HG03442 (cell line): ENCODE measurements around the gene PRKCZ.
"Not testable (repeated sequence)": the region's sequence is repeated elsewhere in the genome, so short reads cannot be mapped to it uniquely, and the experiment has no call there.

Experiments
- ATAC-seq: cut with Tn5 transposase; IDR thresholded peaks from one replicate; pipeline ENCODE4 v1.9.1; 2021; ENCODE audit warnings: mild to moderate bottlenecking, moderate library complexity; ENCODE audit not compliant: unreplicated experiment

Gene PRKCZ

DNA sequence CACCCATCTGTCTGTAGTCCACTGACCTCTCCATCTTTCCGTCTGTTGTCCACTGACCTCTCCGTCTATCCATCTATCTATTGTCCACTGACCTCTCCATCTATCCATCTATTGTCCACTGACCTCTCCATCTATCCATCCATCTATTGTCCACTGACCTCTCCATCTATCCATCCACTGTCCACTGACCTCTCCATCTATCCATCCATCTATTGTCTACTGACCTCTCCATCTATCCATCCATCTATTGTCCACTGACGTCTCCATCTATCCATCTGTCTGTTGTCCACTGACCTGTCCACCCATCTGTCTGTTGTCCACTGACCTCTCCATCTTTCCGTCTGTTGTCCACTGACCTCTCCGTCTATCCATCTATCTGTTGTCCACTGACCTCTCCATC lies 97.7 kb downstream of the PRKCZ start:
- not testable (repeated sequence) for ATAC-seq

DNA sequence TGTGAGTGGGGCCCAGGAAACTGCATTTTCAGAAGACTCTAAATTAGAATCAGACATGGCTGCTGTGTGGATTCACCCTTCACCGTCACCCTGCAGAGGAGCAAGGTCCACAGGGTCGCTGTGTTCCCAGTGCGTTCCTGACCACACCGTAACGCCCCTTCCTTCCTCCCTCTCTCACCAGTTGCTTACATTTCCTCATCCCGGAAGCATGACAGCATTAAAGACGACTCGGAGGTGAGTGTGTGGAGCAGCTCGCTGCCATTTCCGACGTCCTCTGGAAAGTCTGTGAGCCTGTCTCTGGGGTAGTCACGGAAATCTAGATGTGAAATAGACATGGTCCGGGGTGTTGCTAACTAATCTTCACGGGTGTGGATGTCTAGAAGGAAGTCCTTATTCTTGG lies 98.5 kb downstream of the PRKCZ start:
- ATAC-seq, result no peak

DNA sequence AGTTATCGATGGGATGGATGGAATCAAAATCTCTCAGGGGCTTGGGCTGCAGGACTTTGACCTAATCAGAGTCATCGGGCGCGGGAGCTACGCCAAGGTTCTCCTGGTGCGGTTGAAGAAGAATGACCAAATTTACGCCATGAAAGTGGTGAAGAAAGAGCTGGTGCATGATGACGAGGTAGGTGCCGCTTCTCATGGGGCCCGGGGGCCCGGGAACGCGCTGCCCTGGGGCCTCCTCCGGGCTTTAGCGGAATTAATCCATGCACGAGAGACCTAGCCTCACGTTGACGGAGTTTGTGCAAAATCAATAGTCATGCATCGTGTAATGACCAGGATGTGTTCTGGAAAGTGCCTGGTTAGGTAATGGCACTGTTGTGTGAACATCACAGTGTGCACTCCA lies 100.6 kb downstream of the PRKCZ start:
- ATAC-seq, result no peak

DNA sequence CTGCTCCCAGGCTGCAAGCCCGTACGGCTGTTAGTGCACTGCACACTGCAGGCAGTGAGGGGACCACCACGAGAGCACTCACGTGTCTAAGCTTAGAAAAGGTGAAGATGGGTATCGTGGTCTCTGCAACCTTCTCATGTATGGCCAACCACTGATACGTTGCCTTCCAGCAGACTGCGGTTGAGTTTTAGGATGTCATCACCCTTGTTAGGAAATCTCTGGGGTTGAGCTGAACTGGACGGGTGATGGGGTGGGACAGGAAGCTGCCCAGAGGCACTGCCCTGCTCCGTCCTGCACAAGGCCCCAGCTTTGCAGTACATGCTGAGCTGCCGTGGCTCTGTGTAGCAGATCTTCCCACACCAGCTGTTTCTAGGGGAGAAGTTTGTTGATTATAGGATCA lies 101.0 kb downstream of the PRKCZ start:
- no peak for ATAC-seq

DNA sequence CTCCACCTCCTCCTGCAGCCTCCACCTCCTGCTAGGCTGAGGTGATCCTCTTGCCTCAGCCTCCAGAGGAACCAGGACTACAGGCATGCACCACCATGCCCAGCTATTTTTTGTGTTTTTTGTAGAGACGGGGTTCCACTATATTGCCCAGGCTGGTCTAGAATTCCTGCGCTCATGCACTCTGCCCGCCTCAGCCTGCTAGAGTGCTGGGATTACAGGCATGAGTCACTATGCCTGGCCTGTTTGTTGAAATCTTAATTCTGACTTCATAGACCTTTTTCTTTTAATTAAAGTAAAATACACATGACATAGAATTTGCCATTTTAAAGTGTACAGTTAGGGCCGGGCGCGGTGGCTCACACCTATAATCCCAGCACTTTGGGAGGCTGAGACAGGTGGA lies 101.7 kb downstream of the PRKCZ start:
- ATAC-seq, result no peak

DNA sequence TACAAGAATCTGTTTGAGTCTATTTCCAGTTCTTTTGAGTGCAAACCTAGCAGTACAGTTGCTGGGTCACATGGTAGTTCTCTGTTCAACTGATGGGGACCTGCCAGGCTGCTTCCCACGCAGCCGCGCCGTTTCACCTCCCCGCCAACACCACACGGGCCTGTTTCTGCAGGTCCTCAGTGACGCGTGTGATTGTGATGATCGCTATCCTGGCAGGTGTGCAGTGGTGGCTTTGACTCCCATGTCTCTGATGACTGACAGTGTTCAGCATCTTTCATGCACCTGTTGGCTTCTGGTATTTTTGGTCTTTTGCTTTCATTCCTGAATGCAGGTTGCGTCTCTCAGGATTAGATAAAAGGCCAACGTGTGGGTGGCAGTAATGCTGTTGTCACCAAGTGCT lies 102.7 kb downstream of the PRKCZ start:
- ATAC-seq, result no peak

DNA sequence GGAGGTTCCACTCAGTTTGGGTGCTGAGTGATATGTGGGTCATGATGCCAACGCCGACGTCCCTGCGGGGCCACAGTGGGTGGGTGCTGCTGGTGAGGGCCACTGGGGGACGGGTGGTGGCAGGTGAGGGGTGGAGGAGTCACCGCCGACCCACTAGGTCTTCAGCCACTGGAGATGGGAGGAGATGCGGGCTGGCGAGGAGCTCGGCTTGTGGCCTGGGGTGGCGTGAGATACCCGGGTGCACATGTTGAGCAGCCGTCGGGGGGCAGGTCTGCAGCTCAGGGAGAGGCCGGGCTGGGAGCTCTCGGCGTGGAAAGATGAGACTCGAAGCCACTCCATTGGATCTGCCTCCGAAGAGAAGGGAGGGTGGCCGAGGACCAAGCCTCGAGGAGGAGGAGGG lies 103.8 kb downstream of the PRKCZ start:
- no peak for ATAC-seq

DNA sequence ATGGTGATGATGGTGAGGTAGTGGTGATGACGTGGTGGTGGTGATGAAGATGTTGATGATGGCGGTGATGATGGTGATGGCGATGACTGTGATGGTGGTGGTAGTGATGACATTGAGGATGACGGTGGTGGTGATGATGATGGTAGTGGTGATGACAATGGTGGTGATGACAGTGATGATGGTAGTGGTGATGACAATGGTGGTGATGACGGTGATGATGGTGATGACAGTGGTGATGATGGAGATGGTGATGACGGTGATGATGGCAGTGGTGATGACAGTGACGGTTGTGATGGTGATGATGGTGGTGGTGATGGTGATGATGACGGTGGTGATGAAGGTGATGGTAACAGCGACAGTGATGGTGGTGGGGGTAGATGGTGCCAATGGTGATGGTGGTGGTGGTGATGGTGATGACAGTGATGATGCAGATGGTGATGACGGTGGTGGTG lies 105.0 kb downstream of the PRKCZ start:
- ATAC-seq, result no peak

DNA sequence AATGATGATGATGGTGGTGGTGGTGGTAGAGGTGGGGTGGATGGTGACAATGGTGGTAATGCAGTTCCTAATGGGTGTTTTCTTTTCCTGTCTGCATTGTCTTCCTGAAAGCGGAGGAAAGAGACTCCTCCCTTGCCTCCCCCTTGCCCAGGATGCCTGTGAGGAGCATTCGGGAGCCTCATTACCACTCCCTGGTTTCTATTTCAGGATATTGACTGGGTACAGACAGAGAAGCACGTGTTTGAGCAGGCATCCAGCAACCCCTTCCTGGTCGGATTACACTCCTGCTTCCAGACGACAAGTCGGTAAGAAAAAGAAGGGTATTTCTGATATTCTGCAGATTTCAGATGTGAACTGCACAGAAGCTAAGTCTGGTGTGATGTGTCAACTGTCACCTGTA lies 105.6 kb downstream of the PRKCZ start:
- ATAC-seq, result no peak

DNA sequence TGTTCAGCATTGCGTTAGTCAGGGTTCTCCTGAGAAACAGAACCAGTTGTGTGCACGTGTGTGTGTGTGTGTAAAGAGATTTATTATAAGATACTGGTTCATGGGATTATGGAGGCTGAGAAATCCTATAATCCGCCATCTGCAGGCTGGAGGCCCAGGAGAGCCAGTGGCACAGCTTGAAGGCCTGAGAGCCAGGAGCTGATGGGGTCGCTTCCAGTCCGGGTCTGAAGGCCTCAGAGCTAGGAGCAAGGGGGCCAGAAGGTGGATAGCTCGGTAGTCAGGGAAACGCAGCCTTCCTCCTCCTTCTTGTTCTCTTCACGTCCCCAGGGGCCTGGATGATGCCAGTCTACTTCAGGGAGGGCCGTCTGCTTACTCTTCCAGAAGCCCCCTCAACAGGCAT lies 106.7 kb downstream of the PRKCZ start:
- no peak for ATAC-seq

DNA sequence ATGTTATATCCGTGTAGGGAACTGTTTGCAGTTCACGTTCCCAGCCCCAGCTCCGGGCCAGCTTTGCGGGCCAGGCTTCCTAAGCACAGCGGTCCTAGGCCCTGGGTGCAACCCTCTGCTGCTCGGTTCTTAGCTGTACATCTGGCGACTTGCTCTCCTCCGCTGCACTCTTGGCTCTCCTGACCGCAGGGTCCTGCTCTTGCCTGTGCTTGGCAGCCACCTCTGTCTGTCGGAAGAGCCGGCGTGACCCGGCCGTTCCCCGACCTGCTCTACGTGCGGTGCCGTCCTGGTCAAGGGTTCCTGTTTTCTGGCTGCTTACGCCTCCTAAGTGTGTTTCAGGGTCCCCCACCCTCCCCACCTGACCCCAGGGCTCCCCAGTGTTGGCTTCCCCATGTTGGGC lies 107.6 kb downstream of the PRKCZ start:
- ATAC-seq, result no peak

DNA sequence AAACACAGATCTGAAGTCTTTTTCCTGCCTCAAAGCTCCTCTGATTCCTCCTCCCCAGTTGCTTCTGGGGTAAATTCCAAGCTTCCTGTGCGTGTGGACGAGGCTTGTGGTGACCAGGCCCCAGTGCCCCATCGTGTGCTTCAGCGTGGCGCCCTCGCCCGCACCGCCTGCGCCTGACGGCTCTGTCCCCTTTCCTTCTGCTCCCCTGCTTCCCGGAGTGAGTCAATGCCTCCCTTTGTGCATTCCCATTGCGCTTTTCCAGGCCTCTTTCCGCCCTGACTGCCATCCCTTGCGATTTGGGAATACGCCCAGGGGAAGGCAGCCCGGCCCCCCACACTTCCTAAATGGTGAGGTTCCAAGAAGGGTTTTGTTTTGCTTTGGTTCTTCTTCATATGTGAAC lies 108.1 kb downstream of the PRKCZ start:
- no peak for ATAC-seq

DNA sequence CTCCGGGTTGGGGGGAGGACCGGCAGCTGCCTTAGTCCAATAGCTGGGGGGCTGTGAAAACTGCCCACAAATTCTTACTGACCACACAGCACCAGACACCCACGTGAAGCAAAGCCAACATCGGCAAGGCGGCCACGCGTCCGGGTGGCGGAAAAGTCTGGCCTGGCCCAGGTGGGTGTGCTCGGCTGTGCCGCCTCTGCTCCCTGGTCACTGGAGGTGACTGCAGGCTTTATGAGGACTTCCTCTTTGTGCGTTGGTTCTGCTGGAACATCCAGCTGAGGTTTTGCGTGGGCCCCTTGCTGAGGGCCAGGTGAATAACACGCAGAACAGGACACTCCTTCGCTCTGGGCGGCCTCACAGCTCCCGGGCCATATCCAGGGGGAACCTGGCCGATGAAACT lies 108.9 kb downstream of the PRKCZ start:
- no peak for ATAC-seq

DNA sequence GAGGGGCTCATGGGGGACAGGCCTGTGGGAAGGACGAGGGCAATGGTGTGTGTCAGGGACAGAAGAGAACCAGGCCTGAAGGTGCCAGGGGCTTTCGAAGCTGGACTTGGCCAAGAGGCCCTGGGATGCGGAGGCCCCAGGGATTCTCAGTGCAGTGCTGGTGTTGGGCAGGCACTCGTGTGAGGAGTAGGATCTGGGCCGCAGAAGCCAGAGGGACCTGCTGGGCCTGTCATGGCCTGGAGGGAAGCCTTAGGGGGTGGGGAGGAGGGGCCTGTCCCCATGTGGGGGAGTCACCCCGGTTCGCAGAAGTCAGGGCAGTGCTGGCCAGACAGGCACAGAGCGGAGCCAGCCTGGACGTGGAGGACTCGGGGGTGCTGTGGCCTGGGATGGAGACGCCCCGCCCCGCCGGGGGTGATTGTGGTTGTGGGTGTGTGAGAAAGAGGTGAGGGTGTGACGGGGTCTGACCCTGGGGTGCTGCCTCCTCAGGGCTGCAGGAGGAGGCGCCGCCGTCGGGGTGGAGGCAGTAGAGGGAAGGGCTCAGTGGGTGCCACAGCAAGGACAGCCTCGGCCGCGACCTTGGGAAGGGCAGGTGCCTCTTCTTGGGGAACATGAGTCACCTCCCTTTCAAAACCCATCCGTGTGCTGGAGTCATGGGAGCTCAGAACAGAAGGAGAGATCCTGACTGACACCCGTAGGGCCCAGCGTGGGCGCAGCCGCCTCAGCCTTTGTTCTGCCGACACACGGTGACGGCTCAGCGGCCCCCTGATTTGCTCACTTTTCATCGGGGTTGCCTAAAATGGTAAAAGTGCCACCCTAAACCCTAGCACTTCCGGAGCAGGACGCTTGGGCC lies 110.5 kb downstream of the PRKCZ start:
- ATAC-seq, result no peak

DNA sequence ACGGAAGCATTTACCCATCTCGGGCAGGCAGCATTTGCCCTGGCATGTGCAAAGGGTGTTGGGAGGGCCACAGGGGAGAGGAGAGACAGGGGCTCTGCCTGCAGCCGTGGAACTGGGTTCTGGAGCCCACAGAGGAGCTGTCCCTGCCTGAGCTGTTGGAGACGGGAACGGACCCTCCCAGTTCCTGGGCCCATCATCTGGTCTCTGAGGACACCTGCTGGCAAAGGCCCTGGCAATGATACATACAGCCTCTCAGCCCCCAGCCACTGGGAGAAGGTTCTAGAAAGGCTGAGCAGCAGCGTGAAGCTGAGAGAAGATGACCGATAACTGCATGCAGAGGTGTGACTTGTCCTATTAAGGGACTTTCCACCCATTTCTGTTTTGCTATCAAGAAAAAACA lies 113.0 kb downstream of the PRKCZ start:
- ATAC-seq, result no peak

DNA sequence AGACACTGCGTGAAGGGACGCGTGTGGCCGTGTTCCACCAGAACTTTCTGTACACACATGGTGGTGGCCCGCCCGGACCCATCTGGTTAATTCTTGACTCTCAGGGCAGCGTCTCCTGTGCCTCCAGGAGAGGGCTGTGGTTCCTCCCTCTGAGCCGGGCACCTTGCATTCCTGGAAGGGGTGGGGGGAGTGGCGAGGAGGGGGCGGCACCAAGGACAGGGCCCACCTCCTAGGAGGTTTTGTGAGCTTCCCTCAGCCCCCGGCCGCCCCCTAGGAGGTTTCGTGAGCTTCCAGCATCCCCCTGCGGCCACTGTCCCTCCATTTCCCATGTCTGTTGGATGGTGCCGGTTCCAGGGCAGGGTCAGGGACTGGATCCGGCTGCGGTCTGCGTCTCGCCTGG lies 115.4 kb downstream of the PRKCZ start:
- no peak for ATAC-seq

DNA sequence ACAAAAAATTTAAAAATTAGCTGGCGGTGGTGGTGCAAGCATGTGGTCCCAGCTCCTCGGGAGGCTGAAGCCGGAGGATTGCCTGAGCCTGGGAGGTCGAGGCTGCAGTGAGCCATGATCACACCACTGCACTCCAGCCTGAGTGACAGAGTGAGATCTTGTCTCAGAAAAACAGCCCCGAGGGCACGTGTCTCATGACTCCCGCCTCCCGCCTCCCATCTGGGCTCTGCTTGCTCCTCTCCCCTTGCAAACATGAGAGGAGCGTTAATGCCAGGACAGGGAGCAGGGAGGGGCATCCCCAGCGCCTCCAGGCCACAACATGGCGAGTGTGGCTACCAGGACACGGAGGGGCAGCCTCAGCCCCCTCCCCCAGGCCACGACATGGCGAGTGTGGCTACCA lies 116.0 kb downstream of the PRKCZ start:
- ATAC-seq, result no peak

DNA sequence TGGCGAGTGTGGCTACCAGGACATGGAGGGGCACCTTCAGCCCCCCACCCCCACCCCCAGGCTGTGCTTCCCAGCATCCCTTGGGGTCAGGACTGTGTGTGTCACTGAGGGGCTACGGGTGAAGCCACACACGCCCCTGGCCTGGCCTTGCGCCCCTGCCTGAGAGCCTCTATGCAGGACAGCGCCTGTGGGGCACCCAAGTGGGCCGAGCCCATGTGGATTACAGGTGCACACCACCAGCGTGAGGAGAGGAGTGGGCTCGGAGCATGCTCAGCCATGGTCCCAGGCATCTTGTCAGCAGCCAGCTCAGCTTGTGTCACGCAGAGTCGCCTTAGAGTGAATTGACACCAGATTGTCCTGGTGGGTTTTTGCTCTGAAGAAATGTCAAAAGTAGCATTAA lies 116.5 kb downstream of the PRKCZ start:
- no peak for ATAC-seq

DNA sequence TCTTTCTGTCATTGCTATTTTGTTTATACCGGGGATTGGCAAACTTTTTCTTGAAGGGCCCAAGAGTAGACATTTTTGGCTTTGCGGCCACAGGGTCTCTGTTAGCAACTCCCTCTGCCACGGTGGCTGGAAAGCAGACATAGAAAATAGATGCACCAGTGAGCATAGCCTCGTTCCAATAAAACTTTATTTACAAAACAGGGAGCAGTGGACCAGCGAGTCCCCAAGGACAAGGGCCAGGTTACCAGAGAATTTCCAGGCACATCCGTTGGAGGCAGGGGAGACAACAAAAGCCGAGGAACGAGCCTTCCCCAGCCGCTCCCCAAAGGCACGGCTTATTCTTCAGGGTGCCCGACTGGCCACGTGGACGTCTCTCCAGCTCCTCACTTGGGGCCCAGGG lies 117.9 kb downstream of the PRKCZ start:
- ATAC-seq, result no peak

DNA sequence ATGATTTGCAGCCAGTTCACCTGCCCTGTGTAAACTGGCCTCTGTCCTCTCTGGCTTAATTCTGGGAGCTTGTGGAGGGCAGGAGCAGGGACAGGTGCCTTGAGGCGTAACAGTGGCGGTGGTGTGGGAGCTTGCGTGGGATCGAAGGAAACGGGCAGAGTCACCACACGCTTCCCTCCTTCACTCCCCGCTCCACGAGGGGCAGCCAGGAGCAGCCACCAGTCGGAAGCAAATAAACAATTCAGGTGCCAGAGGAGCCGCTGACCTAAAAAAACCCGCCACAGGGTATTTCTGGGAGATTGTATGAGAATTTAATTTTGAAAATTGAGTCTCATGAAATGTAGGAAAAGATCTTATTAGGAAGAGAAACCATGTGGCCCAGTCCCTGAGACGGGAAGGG lies 118.3 kb downstream of the PRKCZ start:
- ATAC-seq, result no peak

DNA sequence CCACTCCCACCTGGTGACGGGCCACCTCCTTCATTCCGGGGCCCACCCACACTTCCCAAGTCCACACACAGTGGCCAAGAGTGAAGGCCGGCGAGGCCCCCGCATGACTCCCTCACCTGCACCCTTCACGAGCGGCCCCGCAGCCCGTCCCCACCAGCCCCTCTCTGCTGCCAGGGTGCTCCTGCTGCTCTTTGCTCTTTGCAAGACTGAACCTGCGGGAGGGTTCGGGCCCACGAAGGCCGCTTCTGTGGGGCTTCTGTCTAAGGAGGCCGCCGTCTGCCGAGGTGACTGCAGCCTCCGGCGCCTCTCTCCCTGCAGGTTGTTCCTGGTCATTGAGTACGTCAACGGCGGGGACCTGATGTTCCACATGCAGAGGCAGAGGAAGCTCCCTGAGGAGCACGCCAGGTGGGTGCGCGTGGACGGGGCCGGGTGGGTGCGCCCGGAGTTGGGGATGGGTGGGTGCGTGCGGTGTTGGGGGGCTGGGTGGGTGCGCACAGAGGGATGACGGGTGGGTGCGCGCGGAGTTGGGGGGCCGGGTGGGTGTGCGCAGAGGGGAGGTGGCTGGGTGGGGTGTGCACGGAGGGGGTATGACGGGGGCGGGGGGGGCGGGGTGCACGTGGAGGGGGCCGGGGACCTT lies 119.1 kb downstream of the PRKCZ start:
- no peak for ATAC-seq

DNA sequence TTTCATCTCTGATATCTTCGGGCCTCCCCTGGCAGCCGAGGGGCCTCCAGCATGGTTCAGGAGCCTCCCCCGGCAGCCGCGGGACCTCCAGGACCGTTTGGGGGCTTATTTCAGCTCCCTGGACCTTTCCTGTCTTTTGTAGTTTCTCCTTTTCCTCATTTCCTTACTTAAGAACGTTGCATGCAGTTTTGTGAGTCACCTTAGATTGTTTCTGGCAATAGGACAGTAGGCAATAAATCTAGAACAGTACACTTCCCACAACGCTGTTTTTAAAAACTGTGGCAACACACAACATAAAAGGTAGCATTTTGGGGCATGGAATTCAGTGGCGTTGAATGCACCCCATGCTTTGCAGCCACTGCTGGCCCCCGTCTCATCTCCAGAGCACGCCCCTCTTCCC lies 120.0 kb downstream of the PRKCZ start:
- ATAC-seq, result no peak

DNA sequence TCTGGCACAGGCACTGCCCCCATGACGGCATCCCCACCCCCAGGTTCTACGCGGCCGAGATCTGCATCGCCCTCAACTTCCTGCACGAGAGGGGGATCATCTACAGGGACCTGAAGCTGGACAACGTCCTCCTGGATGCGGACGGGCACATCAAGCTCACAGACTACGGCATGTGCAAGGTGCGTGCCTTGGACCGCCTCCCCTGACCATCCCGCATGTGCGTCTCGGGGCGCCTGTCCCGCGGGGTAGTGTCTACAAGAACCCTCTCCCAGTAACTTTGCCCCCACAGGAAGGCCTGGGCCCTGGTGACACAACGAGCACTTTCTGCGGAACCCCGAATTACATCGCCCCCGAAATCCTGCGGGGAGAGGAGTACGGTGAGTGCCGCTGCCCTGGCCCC lies 121.8 kb downstream of the PRKCZ start:
- no peak for ATAC-seq
